ENCODE measurements around the gene CDH4.

DNA sequence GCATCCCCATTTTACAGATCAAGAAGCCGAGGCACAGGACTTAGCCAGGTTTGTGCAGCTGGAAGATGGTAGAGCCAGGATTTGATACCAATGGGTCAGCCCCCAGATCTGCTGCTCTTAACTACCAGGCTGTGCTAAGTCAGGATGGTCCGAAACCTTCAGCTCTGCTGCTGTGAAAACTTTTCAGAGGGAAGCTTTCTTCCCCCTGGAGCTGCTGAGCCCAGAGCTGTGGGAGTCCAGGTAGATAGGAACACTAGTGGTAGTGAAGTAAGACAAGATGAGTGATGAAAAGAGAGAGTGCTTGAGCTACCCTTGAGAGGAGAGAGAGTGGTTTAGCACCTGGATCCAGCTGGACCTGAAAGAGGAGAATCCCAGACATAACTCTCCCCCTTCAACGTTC is 230.8 kb downstream of the CDH4 start:
- TF ChIP-seq, protein P1, sequence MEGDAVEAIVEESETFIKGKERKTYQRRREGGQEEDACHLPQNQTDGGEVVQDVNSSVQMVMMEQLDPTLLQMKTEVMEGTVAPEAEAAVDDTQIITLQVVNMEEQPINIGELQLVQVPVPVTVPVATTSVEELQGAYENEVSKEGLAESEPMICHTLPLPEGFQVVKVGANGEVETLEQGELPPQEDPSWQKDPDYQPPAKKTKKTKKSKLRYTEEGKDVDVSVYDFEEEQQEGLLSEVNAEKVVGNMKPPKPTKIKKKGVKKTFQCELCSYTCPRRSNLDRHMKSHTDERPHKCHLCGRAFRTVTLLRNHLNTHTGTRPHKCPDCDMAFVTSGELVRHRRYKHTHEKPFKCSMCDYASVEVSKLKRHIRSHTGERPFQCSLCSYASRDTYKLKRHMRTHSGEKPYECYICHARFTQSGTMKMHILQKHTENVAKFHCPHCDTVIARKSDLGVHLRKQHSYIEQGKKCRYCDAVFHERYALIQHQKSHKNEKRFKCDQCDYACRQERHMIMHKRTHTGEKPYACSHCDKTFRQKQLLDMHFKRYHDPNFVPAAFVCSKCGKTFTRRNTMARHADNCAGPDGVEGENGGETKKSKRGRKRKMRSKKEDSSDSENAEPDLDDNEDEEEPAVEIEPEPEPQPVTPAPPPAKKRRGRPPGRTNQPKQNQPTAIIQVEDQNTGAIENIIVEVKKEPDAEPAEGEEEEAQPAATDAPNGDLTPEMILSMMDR (conservative IDR thresholded peaks at IDR 0.05) = no peak
- no peak for TF ChIP-seq EZH2 (IDR thresholded peaks at IDR 0.05; ENCODE audit: low read depth)
